Measurements from ENCODE around the gene OARD1.

OARD1 gene

DNA sequence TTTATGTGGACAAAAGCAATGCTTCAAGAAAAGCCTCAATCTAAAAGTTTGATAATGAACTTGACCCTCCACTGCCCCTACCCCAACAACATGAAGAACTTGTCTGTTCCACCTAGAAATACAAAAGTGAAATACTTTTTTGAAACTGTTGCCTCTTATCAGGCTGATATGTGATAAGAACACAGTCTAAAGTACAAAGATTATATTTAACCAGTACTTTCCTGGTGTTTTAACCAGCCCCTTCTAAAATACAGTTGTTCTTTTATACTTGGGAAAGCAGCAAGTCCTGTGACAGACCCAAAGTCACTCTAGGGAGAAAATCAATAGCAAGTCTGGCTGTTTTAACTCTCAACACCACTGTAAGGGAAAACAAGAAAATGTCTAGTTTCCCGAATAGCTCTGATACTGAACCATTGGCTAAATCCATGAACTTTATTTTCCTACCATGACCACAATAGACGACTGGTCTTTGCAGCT lies 6.6 kb downstream of the OARD1 start:
- Histone ChIP-seq H3K36me3 (ENCODE audit: low read length) (peaks cover 49% of the 10 kb centered on the region), H3K9me3 (ENCODE audit: insufficient read depth, low read length) (no peaks in the 10 kb centered on the region), H3K9ac (ENCODE audit: low read length) (no peak overlapping the region), H3K27ac (ENCODE audit: low read depth, low read length) (no peak overlapping the region), H4K20me1 (ENCODE audit: low read depth, low read length) (no peaks in the 10 kb centered on the region), H3K4me2 (ENCODE audit: low read depth, low read length, poor library complexity, severe bottlenecking) (no peak overlapping the region), H3K27me3 (ENCODE audit: low read length) (no peaks in the 10 kb centered on the region), H3K79me2 (ENCODE audit: insufficient read depth, low read length) (0 out of 2 replicates have a peak, but pooled peaks cover 4% of the 10 kb centered on the region), H3K9me2 (replicated peaks; ENCODE audit: insufficient read depth, low read length) (no peaks in the 10 kb centered on the region), H3K4me3 (ENCODE audit: insufficient read depth, low read length, poor library complexity, severe bottlenecking) (no peak overlapping the region), H3F3A (ENCODE audit: insufficient read depth) (peaks cover 31% of the 10 kb centered on the region), H2AFZ (ENCODE audit: low read depth, low read length, severe bottlenecking) (no peak overlapping the region)
- no peak for TF ChIP-seq EZH2phosphoT487 (conservative IDR thresholded peaks at IDR 0.05; ENCODE audit: low read length)
- TF ChIP-seq, protein P1, sequence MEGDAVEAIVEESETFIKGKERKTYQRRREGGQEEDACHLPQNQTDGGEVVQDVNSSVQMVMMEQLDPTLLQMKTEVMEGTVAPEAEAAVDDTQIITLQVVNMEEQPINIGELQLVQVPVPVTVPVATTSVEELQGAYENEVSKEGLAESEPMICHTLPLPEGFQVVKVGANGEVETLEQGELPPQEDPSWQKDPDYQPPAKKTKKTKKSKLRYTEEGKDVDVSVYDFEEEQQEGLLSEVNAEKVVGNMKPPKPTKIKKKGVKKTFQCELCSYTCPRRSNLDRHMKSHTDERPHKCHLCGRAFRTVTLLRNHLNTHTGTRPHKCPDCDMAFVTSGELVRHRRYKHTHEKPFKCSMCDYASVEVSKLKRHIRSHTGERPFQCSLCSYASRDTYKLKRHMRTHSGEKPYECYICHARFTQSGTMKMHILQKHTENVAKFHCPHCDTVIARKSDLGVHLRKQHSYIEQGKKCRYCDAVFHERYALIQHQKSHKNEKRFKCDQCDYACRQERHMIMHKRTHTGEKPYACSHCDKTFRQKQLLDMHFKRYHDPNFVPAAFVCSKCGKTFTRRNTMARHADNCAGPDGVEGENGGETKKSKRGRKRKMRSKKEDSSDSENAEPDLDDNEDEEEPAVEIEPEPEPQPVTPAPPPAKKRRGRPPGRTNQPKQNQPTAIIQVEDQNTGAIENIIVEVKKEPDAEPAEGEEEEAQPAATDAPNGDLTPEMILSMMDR (IDR thresholded peaks at IDR 0.05; ENCODE audit: insufficient read depth, low read length, poor library complexity, severe bottlenecking): no peak

- H3K27ac ChIP-seq (ENCODE audit: low read depth, low read length): no peak overlapping the region
- TF ChIP-seq, protein P1 (IDR thresholded peaks at IDR 0.05; ENCODE audit: insufficient read depth, low read length, poor library complexity, severe bottlenecking): no peak
- TF ChIP-seq EZH2phosphoT487 (conservative IDR thresholded peaks at IDR 0.05; ENCODE audit: low read length): no peak
- no peak overlapping the region for H2AFZ ChIP-seq (ENCODE audit: low read depth, low read length, severe bottlenecking)
- H3K9me2 ChIP-seq (replicated peaks; ENCODE audit: insufficient read depth, low read length): no peaks in the 10 kb centered on the region
- H3K9me3 ChIP-seq (ENCODE audit: insufficient read depth, low read length): no peaks in the 10 kb centered on the region
- no peak overlapping the region for H3K4me3 ChIP-seq (ENCODE audit: insufficient read depth, low read length, poor library complexity, severe bottlenecking)
- 0 out of 2 replicates have a peak, but pooled peaks cover 4% of the 10 kb centered on the region for H3K79me2 ChIP-seq (ENCODE audit: insufficient read depth, low read length)
- H3K36me3 ChIP-seq (ENCODE audit: low read length): peaks cover 42% of the 10 kb centered on the region
- peaks cover 28% of the 10 kb centered on the region for H3F3A ChIP-seq (ENCODE audit: insufficient read depth)
- no peaks in the 10 kb centered on the region for H4K20me1 ChIP-seq (ENCODE audit: low read depth, low read length)
- H3K4me2 ChIP-seq (ENCODE audit: low read depth, low read length, poor library complexity, severe bottlenecking): no peak overlapping the region
- no peaks in the 10 kb centered on the region for H3K27me3 ChIP-seq (ENCODE audit: low read length)
- no peak overlapping the region for H3K9ac ChIP-seq (ENCODE audit: low read length)
Measured at GRCh38 chr6:41064841-41065240, 7.3 kb downstream of the OARD1 start.

GRCh38 chr6:41063884-41064285 lies 8.3 kb downstream of the OARD1 start:
- Histone ChIP-seq H3K9ac (ENCODE audit: low read length) (no peak overlapping the region), H3K27me3 (ENCODE audit: low read length) (no peaks in the 10 kb centered on the region), H3F3A (ENCODE audit: insufficient read depth) (peaks cover 19% of the 10 kb centered on the region), H3K9me3 (ENCODE audit: insufficient read depth, low read length) (no peaks in the 10 kb centered on the region), H3K79me2 (ENCODE audit: insufficient read depth, low read length) (0 out of 2 replicates have a peak, but pooled peaks cover 4% of the 10 kb centered on the region), H3K27ac (ENCODE audit: low read depth, low read length) (no peak overlapping the region), H3K4me2 (ENCODE audit: low read depth, low read length, poor library complexity, severe bottlenecking) (no peak overlapping the region), H3K36me3 (ENCODE audit: low read length) (peaks cover 39% of the 10 kb centered on the region), H4K20me1 (ENCODE audit: low read depth, low read length) (no peaks in the 10 kb centered on the region), H2AFZ (ENCODE audit: low read depth, low read length, severe bottlenecking) (no peak overlapping the region), H3K4me3 (ENCODE audit: insufficient read depth, low read length, poor library complexity, severe bottlenecking) (no peak overlapping the region), H3K9me2 (replicated peaks; ENCODE audit: insufficient read depth, low read length) (no peaks in the 10 kb centered on the region)
- TF ChIP-seq, protein P1 (IDR thresholded peaks at IDR 0.05; ENCODE audit: insufficient read depth, low read length, poor library complexity, severe bottlenecking): no peak
- TF ChIP-seq EZH2phosphoT487 (conservative IDR thresholded peaks at IDR 0.05; ENCODE audit: low read length): no peak

Data from SU-DHL-6 (cell line).